HG02943 (cell line): ENCODE results near the gene ROGDI.
"Not testable (repeated sequence)": the region's sequence is repeated elsewhere in the genome, so short reads cannot be mapped to it uniquely, and the experiment has no call there.

Source experiments
- ATAC-seq: cut with Tn5 transposase; IDR thresholded peaks from one replicate; pipeline ENCODE4 v1.9.1; 2021; ENCODE audit warnings: mild to moderate bottlenecking, low read depth, moderate library complexity; ENCODE audit not compliant: unreplicated experiment

Gene ROGDI

GRCh38 chr16:4795181-4795827, 7.1 kb downstream of the ROGDI start, which contains the start of gene SMIM22:
Gene SMIM22 (plus strand): TSS chr16:4795369. CDS start chr16:4795735, 366 bp downstream.
- ATAC-seq = no peak

GRCh38 chr16:4792951-4793513, 9.4 kb downstream of the ROGDI start:
- ATAC-seq = no peak

DNA sequence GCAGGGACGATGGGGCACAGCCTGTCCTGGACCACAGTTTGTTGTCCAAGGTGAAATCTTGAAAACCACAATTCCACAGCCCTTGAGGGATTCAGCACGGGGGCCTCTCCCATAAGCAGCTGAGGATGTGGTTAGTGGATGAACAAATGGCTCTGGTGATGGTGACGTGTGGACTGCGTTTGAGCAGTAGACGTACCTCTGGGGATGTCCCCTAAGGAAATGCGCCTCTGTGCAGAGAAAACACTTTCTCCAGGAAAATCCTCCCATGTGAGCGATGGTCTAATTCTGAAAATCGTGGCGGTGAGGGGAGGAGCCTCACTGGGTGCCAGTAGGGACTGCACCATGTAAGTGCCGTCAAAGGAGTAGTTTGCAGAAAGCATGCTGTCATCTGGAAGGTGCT, 11.6 kb downstream of the ROGDI start:
- no peak for ATAC-seq

DNA sequence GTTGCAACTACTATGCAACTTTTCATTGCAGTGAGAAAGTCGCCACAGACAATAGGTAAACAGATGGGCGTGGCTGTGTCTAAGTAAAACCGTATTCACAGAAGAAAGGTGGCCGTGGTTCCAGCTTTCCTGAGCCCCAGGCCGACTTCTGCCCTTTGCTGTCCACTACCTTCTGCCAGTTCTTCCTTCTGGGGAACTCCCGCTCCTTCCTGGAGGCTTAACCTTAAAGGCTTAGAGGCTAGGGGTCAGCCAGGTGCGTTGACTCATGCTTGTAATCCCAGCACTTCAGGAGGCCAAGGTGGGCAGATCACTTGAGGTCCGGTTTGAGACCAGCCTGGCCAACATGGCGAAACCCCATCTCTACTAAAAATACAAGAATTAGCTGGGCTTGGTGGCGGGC, 12.2 kb downstream of the ROGDI start:
- ATAC-seq = no peak

GRCh38 chr16:4788910-4789309, 13.5 kb downstream of the ROGDI start:
- no peak for ATAC-seq

- ATAC-seq = no peak
Measured at GRCh38 chr16:4788489-4788889, 13.9 kb downstream of the ROGDI start.

DNA sequence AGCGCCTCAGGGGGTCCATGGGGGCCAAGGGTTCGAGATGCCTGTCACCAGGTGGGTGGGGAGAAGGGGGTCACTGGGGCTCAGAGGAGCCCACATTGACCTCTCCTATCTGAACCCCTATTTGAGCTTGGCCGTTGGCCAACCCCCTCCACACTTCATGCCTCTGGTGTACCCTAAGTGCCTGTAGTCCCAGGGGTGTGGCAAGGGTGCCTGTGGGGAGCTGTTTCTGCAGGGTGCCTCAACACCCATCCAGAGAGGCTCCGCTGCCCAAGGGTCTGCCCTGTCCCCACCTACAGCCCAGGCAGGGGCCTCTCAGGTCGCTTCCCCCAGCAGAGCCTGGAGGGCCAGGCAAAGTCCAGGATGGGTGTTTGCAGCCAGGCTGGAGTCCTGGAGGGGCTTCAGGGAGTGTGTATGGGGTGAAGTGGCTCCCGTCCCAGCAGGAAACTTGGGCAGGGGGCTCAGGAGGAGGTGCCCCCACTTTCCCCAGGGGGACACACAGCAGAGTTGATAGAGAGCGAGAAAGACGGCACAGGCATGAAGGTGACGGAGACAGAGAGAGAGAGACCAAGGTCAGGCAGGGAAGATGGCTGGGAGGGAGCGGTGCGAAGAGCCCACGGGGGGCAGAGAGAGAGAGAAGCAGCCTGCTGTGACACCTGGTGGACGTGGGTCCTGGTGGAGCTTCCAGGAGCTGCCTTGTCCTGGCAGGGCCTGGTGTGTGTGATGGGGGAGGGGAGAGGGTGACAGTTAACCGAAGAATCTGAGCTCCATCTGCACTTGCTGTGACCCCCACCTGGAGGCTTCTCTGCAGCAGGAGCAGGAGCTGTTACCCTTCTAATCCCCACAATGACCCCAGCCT, 14.6 kb downstream of the ROGDI start, which contains the start of gene SEPTIN12:
Gene SEPTIN12, minus strand, starts transcription at position 719 of the 856 bp plus-strand sequence. Its CDS starts 700 bp downstream, at position 19.
- ATAC-seq = no peak

GRCh38 chr16:4787068-4787467, 15.4 kb downstream of the ROGDI start:
- ATAC-seq = no peak

- ATAC-seq = no peak
Measured at GRCh38 chr16:4785758-4786433, 16.5 kb downstream of the ROGDI start.

GRCh38 chr16:4784444-4784987, 17.9 kb downstream of the ROGDI start:
- not testable (repeated sequence) for ATAC-seq

DNA sequence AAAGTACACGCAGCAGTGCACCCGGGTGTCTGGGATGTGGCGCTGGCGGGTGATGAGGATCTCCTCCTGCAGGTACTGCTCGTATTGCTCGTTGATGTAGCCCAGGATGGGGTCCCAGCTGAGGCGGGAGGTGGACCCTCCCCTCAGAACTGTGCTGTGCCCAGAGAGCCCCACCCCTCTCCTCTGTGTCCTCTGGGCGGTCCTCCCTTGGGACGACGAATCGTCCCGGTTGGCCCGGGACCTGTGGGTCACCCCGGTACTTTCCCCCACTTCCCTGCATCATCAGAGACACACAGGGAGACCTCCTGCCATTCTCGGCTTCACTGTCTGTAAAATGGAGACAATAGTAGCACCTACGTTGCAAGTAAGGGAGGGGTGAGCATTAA, 18.5 kb downstream of the ROGDI start:
- no peak for ATAC-seq

DNA sequence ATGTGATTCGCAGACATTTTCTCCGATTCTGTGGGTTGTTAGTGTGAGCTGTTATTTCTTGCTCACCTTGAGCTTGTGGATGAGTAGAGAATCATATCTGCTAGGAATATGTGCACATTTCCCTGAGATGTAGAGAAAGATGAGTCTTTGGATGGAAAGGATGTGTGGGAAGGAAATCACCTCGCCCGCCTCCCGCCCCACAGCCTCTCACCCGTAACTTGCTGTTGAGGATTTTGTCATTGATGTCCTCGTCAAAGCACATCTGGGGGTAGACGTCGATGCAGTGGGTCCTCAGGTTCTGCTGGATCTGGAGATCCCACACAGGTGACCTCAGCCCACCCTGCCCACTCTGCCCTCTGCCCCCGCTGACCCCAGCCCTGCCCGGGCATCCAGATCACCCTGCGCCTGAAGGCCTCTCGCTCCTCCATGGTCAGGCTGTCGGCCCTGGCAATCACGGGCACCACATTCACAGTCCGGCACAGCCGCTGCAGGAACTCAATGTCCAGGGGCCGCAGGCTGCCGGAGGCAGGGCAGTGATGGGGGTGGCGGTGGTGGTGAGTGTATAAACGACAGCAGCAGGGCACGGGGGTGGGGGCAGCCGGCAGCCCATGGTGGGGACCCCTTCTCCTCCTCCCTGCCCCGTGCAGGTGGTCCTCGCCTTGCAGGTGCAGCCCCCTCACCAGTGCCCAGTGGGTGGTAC, 19.0 kb downstream of the ROGDI start:
- ATAC-seq = no peak

GRCh38 chr16:4780235-4780634, 22.2 kb downstream of the ROGDI start:
- no peak for ATAC-seq

GRCh38 chr16:4778050-4778392, 24.4 kb downstream of the ROGDI start:
- no peak for ATAC-seq

GRCh38 chr16:4777339-4778049, 24.9 kb downstream of the ROGDI start:
- ATAC-seq = no peak

DNA sequence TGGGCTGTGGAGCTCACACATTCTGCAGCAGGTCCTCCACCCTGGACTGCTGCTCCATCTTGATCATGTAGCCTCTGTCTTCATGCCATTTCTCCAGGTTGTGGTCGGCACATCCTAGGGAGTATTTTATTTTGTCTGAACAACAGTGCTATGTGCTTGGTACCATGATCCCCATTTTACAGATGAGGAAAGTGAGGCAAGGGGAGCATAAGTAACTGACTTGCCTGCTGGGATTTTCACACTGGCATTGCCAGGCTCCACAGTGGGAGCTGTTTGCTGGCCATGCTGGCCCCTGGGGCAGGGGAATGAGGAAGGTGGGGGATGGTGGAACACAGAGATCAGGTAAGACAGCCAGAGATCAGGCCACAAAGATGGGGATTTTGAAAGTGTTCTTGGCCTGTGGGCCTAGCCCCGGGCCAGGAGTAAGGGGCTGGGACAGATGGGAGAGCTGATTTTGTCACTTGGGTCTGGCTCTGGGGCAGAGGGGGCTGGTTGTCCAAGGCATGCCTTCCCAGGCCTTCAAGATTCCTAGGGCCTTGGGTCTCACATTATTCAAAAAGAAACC, 26.2 kb downstream of the ROGDI start:
- no peak for ATAC-seq

DNA sequence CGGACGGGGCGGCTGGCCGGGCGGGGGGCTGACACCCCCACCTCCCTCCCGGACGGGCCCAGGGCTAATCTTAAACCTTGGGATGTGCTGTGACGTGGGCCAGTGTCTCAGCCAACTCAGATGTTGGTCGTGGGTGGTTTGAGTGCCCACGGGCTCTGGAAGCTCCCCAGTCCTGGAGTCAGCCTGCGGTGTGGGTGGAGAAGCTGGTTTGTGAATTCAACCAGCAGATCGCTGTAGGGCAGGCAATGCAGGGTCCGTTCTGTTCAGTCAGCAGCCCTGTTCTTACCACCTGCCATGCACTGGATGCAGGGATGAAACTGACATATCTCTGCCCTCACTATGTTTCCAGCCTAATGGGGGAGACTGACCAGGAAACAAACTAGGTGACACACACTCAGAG, 27.4 kb downstream of the ROGDI start:
- ATAC-seq = no peak

DNA sequence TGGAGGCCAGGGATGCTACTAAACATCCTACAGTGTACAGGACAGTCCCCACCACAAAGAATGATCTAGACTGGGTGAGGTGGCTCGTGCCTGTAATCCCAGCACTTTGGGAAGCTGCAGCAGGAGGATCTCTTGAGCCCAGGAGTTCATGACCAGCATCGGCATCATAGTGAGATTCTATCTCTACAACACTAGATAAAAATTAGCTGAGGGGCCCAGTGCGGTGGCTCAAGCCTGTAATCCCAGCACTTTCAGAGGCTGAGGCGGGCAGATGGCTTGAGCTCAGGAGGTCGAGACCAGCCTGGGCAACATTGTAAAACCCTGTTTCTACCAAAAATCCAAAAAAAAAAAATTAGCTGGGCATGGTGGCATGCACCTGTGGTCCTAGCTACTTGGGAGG, 30.1 kb downstream of the ROGDI start:
- no peak for ATAC-seq

DNA sequence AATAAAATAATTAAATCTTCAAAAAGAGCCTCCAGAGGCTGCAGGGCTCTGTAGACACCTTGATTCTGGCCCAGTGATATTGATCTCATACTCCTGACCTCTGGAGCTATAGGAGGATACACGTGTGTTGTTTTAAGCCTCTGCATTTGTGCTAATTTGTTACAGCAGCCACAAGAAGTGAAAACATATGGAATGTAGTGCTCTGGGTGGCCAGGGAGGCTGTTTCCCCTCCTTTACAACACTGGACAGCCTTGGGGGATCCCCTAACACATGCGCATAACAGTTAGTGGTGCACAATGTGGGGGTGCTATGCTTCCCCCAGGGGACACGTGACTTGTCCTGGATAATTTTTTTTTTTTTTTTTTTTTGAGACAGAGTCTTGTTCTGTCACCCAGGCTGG, 30.8 kb downstream of the ROGDI start:
- ATAC-seq = no peak
